HG03342 (cell line): Measurements from ENCODE around the gene LRR1.
"Not testable (repeated sequence)": the region's sequence is repeated elsewhere in the genome, so short reads cannot be mapped to it uniquely, and the experiment has no call there.

ENCODE experiments used
- ATAC-seq: cut with Tn5 transposase; IDR thresholded peaks from one replicate; pipeline ENCODE4 v1.9.1; 2021; ENCODE audit warnings: mild to moderate bottlenecking, moderate library complexity; ENCODE audit not compliant: unreplicated experiment

LRR1 gene

DNA sequence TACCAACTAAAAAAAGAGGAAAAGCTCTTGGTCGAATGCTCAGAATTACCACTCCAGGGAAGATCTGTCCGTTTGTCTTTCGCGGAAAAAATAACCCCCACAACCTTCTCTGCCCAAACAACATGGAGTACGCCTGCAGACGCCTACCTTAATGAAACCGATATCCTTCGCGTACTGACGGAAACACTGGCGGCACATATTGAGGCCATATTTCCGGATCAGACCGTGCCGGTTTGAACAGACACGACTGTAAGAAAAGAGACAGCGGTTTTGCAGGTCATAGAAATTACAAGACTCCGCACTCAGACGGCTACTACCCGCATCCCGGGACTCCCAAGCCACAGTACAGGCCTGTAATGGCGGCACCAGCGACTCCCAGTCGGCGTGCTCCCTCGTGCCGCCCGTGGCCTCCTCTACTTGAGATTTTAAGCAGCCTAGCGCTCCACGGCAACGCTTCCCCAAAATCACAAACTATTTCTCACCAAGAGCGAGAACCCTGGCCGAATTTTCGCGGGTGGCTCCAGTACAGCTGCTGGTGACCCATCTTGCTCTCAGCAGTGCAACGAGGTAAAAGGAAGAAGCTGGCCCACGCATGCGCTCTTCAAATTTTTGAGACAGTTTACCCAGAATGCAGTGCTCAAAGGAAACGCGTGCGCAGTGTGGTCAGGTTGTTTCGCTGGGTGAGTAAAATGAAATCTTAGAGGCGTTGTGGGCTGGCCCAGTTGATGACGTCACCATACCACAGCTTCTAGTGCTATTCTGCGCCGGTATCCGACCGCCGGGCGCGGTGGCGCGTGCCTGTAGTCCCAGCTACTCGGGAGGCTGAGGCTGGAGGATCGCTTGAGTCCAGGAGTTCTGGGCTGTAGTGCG is 12.7 kb upstream of the LRR1 start, which contains the start of gene RPS29:
Gene RPS29, minus strand, starts transcription at position 578 of the 870 bp plus-strand sequence. Its CDS starts 34 bp downstream, at position 544.
- ATAC-seq: peak; percentile 90

- ATAC-seq: peak; percentile 34
These were observed 11.9 kb upstream of the LRR1 start for GRCh38 chr14:49586673-49587460.

DNA sequence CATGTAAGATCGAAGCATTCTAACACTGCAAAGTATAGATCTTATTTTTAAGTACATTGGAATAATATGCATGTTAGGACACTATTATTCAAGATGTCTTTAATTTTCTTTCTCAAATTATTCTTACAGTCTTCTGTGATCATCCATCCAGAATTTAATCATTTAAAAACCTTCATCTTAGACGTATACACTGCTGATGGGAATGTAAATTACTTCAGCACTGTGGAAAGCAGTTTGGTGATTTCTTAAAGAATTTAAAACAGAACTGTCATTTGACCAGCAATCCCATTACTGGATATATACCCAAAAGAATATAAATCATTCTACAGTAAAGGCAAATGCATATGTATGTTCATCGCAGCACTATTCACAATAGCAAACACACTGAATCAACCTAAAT is 9.4 kb upstream of the LRR1 start:
- ATAC-seq: no peak

DNA sequence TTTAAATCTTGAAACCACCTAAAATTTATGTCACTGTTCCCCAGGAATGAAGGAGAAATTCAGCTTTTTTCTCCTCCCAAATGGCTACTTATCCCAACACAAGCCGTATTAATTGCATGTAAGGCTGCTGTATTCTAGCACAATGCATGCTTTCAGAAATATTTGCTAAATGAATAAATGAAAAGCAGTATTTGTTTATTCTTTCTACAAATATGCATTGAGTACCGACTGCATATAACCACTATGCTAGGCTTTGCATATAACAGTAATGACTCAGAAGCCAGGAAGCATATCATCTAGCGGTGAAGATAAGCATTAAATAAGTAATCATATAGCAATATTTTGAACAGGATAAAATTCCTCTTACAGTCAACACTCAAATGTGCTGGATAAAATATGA is 5.7 kb upstream of the LRR1 start:
- ATAC-seq: peak; percentile 27

GRCh38 chr14:49594347-49595091 is 4.2 kb upstream of the LRR1 start:
- no peak for ATAC-seq

GRCh38 chr14:49598189-49598484 is 603 bp upstream of the LRR1 start:
- ATAC-seq: no peak

DNA sequence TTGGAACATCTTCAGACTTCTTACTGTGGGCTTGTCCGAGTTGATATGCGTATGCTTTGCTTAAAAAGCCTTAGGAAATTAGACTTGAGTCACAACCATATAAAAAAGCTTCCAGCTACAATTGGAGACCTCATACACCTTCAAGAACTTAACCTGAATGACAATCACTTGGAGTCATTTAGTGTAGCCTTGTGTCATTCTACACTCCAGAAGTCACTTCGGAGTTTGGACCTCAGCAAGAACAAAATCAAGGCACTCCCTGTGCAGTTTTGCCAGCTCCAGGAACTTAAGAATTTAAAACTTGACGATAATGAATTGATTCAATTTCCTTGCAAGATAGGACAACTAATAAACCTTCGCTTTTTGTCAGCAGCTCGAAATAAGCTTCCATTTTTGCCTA is 8.8 kb downstream of the LRR1 start:
- ATAC-seq: no peak

DNA sequence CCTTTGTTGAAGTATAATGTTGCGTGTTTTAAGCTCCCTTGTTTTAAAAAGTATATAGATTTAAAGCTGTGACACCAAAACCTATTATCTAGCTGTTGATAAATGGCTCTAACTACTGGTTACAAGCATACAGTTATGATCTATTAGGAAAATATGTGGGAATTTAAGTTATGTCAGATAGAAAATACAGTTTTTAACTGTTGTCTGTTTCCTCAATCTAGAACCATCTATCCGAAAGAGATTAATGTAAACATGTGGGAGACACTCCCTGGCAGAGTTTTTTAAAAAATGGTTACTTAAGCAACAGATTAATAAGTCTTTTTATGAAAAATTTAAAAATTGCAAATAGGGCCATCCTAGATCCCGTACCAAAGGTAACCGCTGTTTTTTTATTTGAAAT is 13.5 kb downstream of the LRR1 start:
- no peak for ATAC-seq

GRCh38 chr14:49612671-49613070 is 13.9 kb downstream of the LRR1 start:
- no peak for ATAC-seq

- ATAC-seq: no peak
These were observed 15.5 kb downstream of the LRR1 start for GRCh38 chr14:49614196-49614595.

GRCh38 chr14:49615776-49616175 is 17.0 kb downstream of the LRR1 start:
- ATAC-seq: no peak

- ATAC-seq: no peak
These were observed 19.2 kb downstream of the LRR1 start for GRCh38 chr14:49617852-49618519.

DNA sequence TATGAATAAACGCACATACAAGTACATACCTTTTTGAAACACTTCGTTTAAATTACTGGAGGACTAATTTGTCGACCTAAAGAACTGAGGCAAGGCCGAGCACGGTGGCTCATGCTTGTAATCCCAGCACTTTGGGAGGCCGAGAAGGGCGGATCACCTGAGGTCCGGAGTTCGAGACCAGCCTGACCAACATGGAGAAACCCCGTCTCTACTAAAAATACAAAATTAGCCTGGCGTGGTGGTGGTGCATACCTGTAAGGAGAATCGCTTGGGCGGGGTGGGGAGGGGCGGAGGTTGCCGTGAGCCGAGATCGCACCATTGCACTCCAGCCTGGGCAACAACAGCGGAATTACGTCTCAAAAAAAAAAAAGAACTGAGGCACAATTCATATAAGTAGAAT is 20.5 kb downstream of the LRR1 start:
- not testable (repeated sequence) for ATAC-seq

GRCh38 chr14:49619730-49620129 is 21.0 kb downstream of the LRR1 start:
- ATAC-seq: no peak

GRCh38 chr14:49620182-49621113 is 21.7 kb downstream of the LRR1 start, which contains the start of the genes MGAT2 and RPL36AL:
MGAT2 (plus strand) TSS chr14:49620799; CDS start chr14:49621269, 470 bp downstream.
RPL36AL (minus strand) TSS chr14:49620626; CDS start chr14:49619104, 1,522 bp downstream.
- peak; percentile 94 for ATAC-seq

DNA sequence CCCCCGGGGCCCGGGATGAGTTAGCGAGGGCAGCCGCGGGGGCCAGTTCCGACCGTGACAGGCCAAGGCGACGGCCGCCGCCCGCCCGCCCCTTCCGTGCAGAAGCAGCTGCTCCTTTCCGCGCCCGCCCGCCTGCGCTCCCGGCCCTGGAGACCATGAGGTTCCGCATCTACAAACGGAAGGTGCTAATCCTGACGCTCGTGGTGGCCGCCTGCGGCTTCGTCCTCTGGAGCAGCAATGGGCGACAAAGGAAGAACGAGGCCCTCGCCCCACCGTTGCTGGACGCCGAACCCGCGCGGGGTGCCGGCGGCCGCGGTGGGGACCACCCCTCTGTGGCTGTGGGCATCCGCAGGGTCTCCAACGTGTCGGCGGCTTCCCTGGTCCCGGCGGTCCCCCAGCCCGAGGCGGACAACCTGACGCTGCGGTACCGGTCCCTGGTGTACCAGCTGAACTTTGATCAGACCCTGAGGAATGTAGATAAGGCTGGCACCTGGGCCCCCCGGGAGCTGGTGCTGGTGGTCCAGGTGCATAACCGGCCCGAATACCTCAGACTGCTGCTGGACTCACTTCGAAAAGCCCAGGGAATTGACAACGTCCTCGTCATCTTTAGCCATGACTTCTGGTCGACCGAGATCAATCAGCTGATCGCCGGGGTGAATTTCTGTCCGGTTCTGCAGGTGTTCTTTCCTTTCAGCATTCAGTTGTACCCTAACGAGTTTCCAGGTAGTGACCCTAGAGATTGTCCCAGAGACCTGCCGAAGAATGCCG is 22.6 kb downstream of the LRR1 start:
- peak; percentile 31 for ATAC-seq

DNA sequence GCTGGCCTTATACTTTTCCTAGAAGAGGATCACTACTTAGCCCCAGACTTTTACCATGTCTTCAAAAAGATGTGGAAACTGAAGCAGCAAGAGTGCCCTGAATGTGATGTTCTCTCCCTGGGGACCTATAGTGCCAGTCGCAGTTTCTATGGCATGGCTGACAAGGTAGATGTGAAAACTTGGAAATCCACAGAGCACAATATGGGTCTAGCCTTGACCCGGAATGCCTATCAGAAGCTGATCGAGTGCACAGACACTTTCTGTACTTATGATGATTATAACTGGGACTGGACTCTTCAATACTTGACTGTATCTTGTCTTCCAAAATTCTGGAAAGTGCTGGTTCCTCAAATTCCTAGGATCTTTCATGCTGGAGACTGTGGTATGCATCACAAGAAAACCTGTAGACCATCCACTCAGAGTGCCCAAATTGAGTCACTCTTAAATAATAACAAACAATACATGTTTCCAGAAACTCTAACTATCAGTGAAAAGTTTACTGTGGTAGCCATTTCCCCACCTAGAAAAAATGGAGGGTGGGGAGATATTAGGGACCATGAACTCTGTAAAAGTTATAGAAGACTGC is 23.4 kb downstream of the LRR1 start:
- no peak for ATAC-seq

GRCh38 chr14:49623387-49623786 is 24.6 kb downstream of the LRR1 start:
- ATAC-seq: no peak
